HFFc6 (cell line): ENCODE data around the gene CTTNBP2NL. TPM values are rescaled to one million over a fixed set of nuclear protein-coding genes. Genes with fewer than 3 reads are reported as not detected.

ENCODE experiments used
- DNase-seq: peaks from one replicate; pipeline ENCODE4 v3.0.0-alpha.2; 2018
- H3K27ac Mint-ChIP-seq: 2 replicates; pipeline ENCODE4 v1.8.0; 2020; ENCODE audit warnings: mild to moderate bottlenecking, mixed read lengths
- H3K27me3 Mint-ChIP-seq: 2 replicates; pipeline ENCODE4 v1.8.0; 2021; ENCODE audit warnings: mild to moderate bottlenecking, moderate library complexity, mixed read lengths; ENCODE audit not compliant: insufficient read depth
- H3K36me3 Mint-ChIP-seq: 2 replicates; pipeline ENCODE4 v1.8.0; 2021; ENCODE audit warnings: low read depth, mixed read lengths
- H3K4me1 Mint-ChIP-seq: 2 replicates; pipeline ENCODE4 v1.8.0; 2020; ENCODE audit warnings: low read depth, mixed read lengths
- H3K4me3 Mint-ChIP-seq: 2 replicates; pipeline ENCODE4 v1.8.0; 2020; ENCODE audit warnings: mild to moderate bottlenecking, moderate library complexity, mixed read lengths
- H3K9me3 Mint-ChIP-seq: 2 replicates; pipeline ENCODE4 v1.8.0; 2020; ENCODE audit warnings: mild to moderate bottlenecking, mixed read lengths
- total RNA-seq, 6 experiments: library from RNA; stranded (reverse); fragmentation: NEBNext Ultra II Directional; extraction: Animal tissue kit (Norgen Biotek cat#: 25700); gene quantifications; 2 replicates in 1 of 6; 3 replicates in 5 of 6; pipeline ENCODE4 v1.2.3, GENCODE V29; 2021
- TF ChIP-seq, protein P1 (sequence below): fragments of 200-600 bp; sonication (generic); IDR thresholded peaks from 2 replicates; pipeline ENCODE4 v1.5.0; 2021; ENCODE audit warnings: antibody characterized with exemption, mild to moderate bottlenecking

The CTTNBP2NL gene
- total RNA-seq, 6 experiments from 2014 or later: 71.9 to 80.8 (median 76.5) TPM

DNA sequence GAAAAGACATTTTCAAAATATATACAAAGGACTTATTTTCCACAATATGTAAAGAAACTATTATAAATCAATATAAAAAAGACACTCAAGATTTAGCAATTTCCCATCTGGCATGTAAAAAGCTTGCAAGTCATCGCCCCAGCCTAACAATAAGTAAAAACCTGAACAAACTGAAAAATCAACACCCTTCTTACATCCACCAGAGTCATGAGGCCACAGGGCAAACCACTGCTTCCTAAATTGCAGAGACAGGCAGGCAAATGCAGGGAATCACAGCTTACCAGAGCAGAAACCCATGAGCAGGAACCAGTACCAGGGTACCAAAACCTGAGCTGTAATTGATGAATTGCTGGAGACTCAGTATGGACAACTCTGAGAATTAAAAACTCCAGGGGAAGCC lies 96.1 kb downstream of the CTTNBP2NL start:
- DNase-seq: no peak
- TF ChIP-seq, protein P1, sequence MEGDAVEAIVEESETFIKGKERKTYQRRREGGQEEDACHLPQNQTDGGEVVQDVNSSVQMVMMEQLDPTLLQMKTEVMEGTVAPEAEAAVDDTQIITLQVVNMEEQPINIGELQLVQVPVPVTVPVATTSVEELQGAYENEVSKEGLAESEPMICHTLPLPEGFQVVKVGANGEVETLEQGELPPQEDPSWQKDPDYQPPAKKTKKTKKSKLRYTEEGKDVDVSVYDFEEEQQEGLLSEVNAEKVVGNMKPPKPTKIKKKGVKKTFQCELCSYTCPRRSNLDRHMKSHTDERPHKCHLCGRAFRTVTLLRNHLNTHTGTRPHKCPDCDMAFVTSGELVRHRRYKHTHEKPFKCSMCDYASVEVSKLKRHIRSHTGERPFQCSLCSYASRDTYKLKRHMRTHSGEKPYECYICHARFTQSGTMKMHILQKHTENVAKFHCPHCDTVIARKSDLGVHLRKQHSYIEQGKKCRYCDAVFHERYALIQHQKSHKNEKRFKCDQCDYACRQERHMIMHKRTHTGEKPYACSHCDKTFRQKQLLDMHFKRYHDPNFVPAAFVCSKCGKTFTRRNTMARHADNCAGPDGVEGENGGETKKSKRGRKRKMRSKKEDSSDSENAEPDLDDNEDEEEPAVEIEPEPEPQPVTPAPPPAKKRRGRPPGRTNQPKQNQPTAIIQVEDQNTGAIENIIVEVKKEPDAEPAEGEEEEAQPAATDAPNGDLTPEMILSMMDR: no peak
- no peak overlapping the region for H3K27ac Mint-ChIP-seq
- no peaks in the 10 kb centered on the region for H3K36me3 Mint-ChIP-seq
- H3K27me3 Mint-ChIP-seq: no peaks in the 10 kb centered on the region
- H3K9me3 Mint-ChIP-seq: no peaks in the 10 kb centered on the region
- H3K4me1 Mint-ChIP-seq: peaks cover 6% of the 10 kb centered on the region
- H3K4me3 Mint-ChIP-seq: no peak overlapping the region

DNA sequence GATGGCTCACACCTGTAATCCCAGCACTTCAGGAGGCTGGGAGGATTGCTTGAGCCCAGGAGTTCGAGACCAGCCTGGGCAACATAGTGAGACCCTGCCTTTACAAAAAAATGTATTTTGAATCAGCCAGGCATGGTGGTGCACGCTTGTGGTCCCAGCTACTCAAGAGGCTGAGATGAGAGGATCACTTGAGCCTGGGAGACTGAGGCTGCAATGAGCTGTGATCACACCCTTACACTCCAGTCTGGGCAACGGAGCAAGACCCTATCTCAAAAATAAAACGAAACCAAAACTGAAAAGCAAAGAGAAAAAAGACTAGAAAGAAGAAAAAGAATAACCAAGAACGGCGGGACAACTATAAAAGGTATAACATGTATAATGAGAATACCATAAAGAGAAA lies 97.3 kb downstream of the CTTNBP2NL start:
- H3K4me3 Mint-ChIP-seq: no peak overlapping the region
- no peaks in the 10 kb centered on the region for H3K27me3 Mint-ChIP-seq

DNA sequence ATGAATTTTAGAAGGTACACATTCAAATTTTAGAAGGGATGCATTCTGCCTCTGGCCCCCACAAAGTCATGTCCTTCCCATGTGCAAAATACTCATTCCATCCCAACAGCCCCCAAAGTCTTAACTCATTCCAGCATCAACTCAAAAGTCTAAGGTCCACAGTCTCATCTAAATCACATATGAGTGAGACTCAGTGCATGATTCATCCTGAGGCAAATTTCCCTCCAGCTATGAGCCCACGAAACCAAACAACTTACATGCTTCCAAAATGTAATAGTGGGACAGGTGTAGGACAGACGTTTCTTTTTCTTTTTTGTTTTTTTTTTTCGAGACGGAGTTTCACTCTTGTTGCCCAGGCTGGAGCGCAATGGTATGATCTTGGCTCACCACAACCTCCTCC lies 100.3 kb downstream of the CTTNBP2NL start:
- H3K9me3 Mint-ChIP-seq: no peaks in the 10 kb centered on the region
- H3K4me1 Mint-ChIP-seq: peaks cover 8% of the 10 kb centered on the region
- no peak overlapping the region for H3K27ac Mint-ChIP-seq
- H3K36me3 Mint-ChIP-seq: no peaks in the 10 kb centered on the region
- DNase-seq: no peak
- no peaks in the 10 kb centered on the region for H3K27me3 Mint-ChIP-seq
- TF ChIP-seq, protein P1: no peak
- no peak overlapping the region for H3K4me3 Mint-ChIP-seq

More for the DNA sequence above, 97.3 kb downstream of the CTTNBP2NL start:
- Mint-ChIP-seq H3K36me3 (no peaks in the 10 kb centered on the region), H3K9me3 (no peaks in the 10 kb centered on the region), H3K27ac (no peak overlapping the region), H3K4me1 (peaks cover 6% of the 10 kb centered on the region)
- no peak for DNase-seq
- TF ChIP-seq, protein P1: no peak

DNA sequence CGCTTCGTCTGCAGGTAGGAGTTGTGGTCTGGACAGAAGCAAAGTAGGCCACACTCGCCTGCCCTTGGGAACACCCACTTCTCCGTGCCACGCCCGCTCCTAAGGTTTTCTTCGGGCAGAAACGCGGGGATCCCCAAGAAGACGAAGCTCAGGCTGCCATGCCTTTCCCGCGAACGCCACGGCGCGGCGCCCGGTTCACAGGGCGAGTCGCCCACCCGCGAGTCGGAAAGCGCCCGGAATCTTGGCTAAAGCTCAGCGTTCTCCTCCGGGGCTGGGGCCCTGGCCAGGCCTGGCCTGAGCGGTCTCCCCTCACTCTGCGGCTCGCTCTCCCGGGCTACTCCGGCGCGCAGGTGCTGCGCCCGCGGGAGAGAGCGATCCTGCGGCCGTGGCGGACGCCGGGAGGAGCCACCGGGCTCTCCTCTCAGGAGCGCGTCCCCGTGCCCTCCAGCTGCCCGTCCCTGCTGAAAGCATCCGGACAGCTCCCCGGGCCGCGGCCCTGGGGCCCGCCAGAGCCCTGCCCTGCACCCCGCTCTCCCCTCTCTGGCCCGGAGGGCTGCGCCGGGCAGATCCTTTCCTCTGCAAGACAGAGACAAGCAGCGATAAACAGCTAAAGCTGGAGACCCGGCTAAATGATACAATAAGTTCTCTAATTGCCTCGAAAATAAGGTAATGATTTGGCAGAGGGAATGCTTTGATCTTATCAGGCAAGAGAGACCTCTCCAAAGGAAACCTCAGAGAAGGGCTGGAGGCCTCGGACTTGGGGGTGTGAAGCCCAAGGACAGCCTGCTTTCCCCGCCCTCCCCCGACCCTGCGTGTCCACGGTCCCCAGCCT lies 106.0 kb downstream of the CTTNBP2NL start:
- Mint-ChIP-seq H3K27me3 (0 out of 2 replicates have a peak, but pooled peaks cover 1% of the 10 kb centered on the region), H3K27ac (0 out of 2 replicates have a peak overlapping the region, but pooled peaks have one; percentile 29), H3K36me3 (no peaks in the 10 kb centered on the region), H3K4me3 (peak overlapping the region; percentile 82), H3K9me3 (no peaks in the 10 kb centered on the region), H3K4me1 (peaks cover 20% of the 10 kb centered on the region)
- DNase-seq: peak; percentile 68
- TF ChIP-seq, protein P1: peak; percentile 81

DNA sequence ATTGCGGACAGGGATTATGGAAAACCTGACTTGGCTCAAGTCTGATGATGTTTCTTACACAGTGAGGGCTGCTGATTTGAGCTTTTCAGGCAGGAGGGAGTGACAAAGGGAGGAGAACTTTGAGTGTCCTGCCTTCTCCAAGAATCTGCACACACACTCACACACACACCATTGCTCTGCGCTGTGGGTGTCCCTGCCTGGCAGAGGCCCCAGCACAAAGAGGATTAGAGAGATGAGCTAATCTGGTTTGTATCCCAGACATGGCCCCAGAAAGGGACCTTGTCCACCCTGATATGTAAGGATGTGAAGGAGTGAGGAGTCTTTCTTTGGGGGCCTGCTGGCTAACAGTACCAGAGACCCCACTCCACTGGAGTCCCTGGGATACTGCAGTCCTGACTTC lies 106.8 kb downstream of the CTTNBP2NL start:
- Mint-ChIP-seq H3K4me3 (peak overlapping the region; percentile 82), H3K27me3 (peaks cover 3% of the 10 kb centered on the region; the same call in 1 of the 2 replicates), H3K9me3 (no peaks in the 10 kb centered on the region), H3K27ac (peak overlapping the region; percentile 59), H3K4me1 (peaks cover 20% of the 10 kb centered on the region), H3K36me3 (no peaks in the 10 kb centered on the region)
- TF ChIP-seq, protein P1: no peak
- DNase-seq: peak; percentile 65
